ENCODE measurements around the gene GNA15.
"Not testable (repeated sequence)": the region's sequence is repeated elsewhere in the genome, so short reads cannot be mapped to it uniquely, and the experiment has no call there.

The GNA15 gene

DNA sequence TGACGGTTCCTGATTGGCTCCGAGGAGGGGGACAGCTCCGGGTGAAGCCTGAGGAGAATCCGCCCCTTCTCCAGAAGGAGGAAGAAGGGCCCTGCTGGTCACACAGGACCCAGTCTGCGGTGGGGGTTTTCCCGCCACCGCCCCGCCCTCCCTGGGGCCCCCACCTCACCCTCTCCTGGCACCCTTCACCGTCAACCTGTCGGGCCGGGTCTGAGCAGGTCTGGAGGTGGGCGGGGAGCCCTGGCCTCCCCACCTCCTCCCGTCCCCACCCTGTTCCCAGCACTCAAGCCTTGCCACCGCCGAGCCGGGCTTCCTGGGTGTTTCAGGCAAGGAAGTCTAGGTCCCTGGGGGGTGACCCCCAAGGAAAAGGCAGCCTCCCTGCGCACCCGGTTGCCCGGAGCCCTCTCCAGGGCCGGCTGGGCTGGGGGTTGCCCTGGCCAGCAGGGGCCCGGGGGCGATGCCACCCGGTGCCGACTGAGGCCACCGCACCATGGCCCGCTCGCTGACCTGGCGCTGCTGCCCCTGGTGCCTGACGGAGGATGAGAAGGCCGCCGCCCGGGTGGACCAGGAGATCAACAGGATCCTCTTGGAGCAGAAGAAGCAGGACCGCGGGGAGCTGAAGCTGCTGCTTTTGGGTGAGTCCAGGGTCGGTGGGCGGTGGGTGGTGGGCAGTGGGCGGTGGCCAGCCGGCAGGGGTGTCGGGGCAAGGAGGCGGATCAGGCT, at the start of gene GNA15:
Gene GNA15, plus strand, starts transcription at position 73 of the 723 bp plus-strand sequence. Its CDS starts 418 bp downstream, at position 491.
- ChIA-PET POLR2A (interaction anchor here (0.6 kb wide), 1 partner anchor 45 kb away, joined by 3 read pairs; no protein-coding TSS in a partner anchor), CTCF (interaction anchor here (0.8 to 9.7 kb wide), 9 partner anchors 10 to 186 kb away, joined by 3 to 78 read pairs (median 7); no protein-coding TSS in a partner anchor)
- peak; percentile 70 for DNase-seq (ENCODE audit: extremely low spot score)
- TF ChIP-seq CTCF (IDR thresholded peaks at IDR 0.05; ENCODE audit: control extremely low read depth, extremely low read depth, low read depth, missing control alignments), result no peak

DNA sequence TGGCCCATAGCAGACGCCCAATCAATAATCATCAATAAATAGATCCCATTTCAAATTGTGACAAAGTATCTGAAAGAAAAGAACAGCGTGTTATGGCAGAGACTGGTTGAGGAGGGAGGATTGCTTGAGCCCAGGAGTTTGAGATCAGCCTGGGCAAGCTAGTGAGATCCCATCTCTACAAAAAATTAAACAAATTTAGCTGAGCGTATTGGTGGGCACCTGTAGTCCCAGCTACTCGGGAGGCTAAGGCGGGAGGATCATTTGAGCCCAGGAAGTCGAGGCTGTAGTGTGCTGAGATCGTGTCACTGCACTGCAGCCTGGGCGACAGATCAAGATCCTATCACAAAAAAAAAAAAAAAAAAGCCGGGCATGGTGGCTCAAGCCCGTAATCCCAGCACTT, 48.1 kb upstream of the GNA15 start:
- ChIA-PET CTCF (interaction anchor here (1.3 kb wide), 1 partner anchor 137 kb away, joined by 3 read pairs; no protein-coding TSS in a partner anchor), POLR2A (no interaction called here)
- no peak for DNase-seq (ENCODE audit: extremely low spot score)
- TF ChIP-seq CTCF (IDR thresholded peaks at IDR 0.05; ENCODE audit: control extremely low read depth, extremely low read depth, low read depth, missing control alignments), result no peak

- DNase-seq (ENCODE audit: extremely low spot score); POLR2A ChIA-PET: not testable (repeated sequence)
- CTCF ChIA-PET, result interaction anchor here (1.1 to 1.6 kb wide), 3 partner anchors 20 to 139 kb away, joined by 3 read pairs; no protein-coding TSS in a partner anchor
Observed at GRCh38 chr19:3089299-3089855, 46.5 kb upstream of the GNA15 start.

DNA sequence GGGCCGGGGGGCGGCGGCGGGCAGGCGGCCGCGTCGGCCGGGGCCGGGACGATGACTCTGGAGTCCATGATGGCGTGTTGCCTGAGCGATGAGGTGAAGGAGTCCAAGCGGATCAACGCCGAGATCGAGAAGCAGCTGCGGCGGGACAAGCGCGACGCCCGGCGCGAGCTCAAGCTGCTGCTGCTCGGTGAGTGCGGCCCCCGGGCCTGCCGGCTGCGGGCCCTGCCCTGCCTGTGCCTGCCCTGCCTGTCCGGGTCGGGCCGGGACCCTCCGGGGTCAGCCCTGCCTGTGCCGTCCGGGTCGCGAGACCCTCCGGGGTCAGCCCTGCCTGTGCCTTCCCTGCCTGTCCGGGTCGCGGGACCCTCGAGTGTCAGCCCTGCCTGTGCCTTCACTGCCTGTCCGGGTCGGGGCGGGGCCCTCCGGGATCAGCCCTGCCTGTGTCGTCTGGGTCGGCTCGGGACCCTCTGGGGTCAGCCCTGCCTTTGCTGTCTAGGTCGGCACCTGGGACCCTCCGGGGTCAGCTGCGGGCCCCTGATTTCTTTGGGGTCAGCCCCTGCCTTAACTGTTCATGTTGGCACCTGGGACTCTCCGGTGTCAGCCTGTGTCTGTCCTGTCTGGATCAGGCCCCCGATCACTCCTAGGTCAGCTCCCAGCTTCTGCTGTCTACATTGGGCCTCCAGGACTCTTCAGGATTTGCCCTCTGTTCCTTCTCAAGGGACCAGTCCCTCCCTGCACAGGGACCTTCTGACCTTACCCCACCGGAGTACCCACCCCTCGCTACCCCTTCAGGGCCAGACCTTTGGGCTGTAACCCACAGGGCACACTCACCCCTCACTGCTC, 41.0 kb upstream of the GNA15 start:
- ChIA-PET CTCF (interaction anchor here (1.1 to 4.7 kb wide), 6 partner anchors 10 to 144 kb away, joined by 3 to 20 read pairs (median 8); no protein-coding TSS in a partner anchor), POLR2A (no interaction called here)
- TF ChIP-seq CTCF (IDR thresholded peaks at IDR 0.05; ENCODE audit: control extremely low read depth, extremely low read depth, low read depth, missing control alignments), result no peak
- DNase-seq (ENCODE audit: extremely low spot score), result no peak

DNA sequence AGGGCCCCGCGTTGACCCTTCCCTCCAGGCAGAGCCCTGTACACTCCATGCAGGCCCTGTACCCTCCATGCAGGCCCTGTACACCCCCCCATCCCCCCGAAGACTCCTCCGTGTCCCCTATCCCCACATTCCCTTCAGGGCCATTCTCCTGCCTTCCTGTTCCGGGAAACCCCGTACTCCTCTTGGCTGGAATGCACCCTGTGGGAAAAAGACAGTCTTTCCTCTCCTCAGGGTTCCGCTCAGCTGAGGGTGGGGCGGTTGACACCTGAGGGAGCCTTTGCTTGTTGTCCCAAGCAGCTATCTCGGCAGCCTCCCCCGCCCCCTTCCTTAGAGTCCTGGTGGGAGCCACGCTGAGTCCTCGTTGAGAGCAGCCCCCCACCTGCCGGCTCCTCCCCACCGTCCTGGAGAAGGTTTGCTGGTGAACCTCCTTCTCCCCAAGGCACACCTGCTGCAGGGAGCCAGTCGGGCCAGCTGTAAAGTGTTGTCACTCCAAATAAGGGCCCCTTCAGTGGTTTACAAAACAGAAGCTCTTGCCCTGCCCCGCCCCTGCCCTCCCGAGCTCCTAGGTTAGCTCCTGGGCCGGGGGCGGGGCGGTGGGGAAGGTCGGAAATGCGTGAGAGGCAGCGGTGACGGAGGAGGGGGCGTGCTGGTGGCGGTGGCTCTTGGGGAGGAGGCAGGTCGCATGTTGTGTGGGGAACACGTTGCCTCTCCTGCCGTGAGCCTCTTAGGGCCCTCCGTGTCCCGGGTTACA, 40.2 kb upstream of the GNA15 start:
- TF ChIP-seq CTCF (IDR thresholded peaks at IDR 0.05; ENCODE audit: control extremely low read depth, extremely low read depth, low read depth, missing control alignments), result no peak
- DNase-seq (ENCODE audit: extremely low spot score), result no peak
- ChIA-PET CTCF (interaction anchor here (1.1 to 4.7 kb wide), 6 partner anchors 9 to 145 kb away, joined by 3 to 20 read pairs (median 8); no protein-coding TSS in a partner anchor), POLR2A (no interaction called here)

- ChIA-PET CTCF (interaction anchor here (0.7 to 4.7 kb wide), 7 partner anchors 8 to 146 kb away, joined by 3 to 20 read pairs (median 9); no protein-coding TSS in a partner anchor), POLR2A (no interaction called here)
- no peak for TF ChIP-seq CTCF (IDR thresholded peaks at IDR 0.05; ENCODE audit: control extremely low read depth, extremely low read depth, low read depth, missing control alignments)
- no peak for DNase-seq (ENCODE audit: extremely low spot score)
Observed at GRCh38 chr19:3096267-3096901, 39.4 kb upstream of the GNA15 start.

Data from GM10248 (cell line).